RWPE1 (cell line): ENCODE results near the gene SH3RF3.

ENCODE experiments used
- CTCF ChIA-PET: fragments of 350-600 bp; sonication (Branson Sonifier 250); formaldehyde crosslinking; extraction: SDS; loops from one replicate; lab custom pipeline; 2021; lab: Yijun Ruan, JAX
- POLR2A ChIA-PET: fragments of 400-600 bp; formaldehyde crosslinking; extraction: SDS; loops from one replicate; lab custom pipeline; 2020; ENCODE audit warnings: antibody characterized with exemption; ENCODE audit not compliant: low non-redundant PET; lab: Yijun Ruan, JAX
- DNase-seq: peaks from one replicate; pipeline ENCODE4 v3.0.0; 2012; ENCODE audit warnings: low spot score
- H3K27ac ChIP-seq: fragments of 450-650 bp; 2 replicates; pipeline ENCODE4 v1.5.1; 2017
- TF ChIP-seq, protein P1 (sequence below): fragments of 450-650 bp; conservative IDR thresholded peaks from 2 replicates; pipeline ENCODE4 v1.5.1; 2017; ENCODE audit warnings: low read depth, mild to moderate bottlenecking

Gene SH3RF3

DNA sequence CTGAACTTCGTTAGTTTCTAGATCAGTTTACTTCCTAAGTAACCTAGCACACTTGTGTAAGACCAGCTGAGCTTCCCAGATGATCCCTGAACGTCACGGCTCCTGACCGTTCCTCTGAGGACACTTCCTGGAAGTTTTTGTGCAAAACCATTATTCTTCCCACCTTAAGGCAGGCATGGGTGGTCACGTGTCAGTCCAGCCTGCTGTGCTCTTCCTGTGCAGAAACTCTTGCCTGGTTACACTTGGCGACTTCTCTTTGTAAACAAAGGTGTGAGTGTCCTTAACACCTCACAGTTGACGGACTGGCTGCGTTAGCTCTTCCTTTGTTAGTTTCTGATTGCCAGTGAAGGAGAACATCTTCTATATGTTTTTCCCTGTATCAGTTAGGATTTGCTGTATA, 118.3 kb downstream of the SH3RF3 start:
- CTCF ChIA-PET, result no interaction called here
- TF ChIP-seq, protein P1, sequence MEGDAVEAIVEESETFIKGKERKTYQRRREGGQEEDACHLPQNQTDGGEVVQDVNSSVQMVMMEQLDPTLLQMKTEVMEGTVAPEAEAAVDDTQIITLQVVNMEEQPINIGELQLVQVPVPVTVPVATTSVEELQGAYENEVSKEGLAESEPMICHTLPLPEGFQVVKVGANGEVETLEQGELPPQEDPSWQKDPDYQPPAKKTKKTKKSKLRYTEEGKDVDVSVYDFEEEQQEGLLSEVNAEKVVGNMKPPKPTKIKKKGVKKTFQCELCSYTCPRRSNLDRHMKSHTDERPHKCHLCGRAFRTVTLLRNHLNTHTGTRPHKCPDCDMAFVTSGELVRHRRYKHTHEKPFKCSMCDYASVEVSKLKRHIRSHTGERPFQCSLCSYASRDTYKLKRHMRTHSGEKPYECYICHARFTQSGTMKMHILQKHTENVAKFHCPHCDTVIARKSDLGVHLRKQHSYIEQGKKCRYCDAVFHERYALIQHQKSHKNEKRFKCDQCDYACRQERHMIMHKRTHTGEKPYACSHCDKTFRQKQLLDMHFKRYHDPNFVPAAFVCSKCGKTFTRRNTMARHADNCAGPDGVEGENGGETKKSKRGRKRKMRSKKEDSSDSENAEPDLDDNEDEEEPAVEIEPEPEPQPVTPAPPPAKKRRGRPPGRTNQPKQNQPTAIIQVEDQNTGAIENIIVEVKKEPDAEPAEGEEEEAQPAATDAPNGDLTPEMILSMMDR, result no peak
- no peak for DNase-seq
- POLR2A ChIA-PET, result no interaction called here
- no peak overlapping the region for H3K27ac ChIP-seq

DNA sequence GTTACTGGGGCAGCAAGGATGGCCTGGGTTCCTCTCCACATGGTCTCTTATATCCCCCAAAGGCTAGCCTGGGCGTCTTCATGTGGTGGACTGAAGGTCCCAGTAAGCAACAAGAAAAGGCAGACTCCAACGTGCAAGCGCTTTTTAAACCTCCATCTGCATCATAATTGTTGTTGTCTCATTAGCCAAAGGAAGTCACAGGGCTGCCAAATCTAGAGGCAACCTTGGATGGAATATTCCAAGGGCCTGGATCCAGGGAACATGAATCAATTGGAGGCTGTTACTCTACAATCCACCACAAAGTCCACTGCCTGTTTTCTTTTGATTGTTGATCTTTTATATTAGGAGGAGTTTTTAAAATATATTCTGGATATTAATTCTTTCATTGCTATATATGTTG, 118.8 kb downstream of the SH3RF3 start:
- ChIA-PET CTCF (no interaction called here), POLR2A (no interaction called here)
- no peak overlapping the region for H3K27ac ChIP-seq
- TF ChIP-seq, protein P1, result no peak
- no peak for DNase-seq

DNA sequence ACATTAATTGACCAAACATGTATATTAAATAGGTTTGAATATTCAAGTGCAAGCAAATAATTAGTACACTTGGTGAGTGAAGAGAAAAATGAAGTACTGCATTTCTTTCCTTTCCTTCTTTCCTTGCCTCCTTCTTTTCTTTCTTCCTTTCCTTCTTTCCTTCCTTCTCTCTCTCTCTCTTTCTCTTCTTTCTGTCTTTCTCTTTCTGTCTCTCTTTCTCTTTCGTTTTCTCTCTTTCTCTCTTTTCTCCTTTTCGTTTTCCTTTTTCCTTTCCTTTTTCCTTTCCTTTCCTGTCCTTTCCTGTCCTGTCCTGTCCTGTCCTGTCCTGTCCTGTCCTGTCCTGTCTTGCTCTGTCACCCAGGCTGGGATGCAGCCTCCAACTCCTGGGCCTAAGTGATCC, 119.6 kb downstream of the SH3RF3 start:
- TF ChIP-seq, protein P1, result no peak
- no peak overlapping the region for H3K27ac ChIP-seq
- CTCF ChIA-PET, result no interaction called here
- DNase-seq, result no peak
- POLR2A ChIA-PET, result no interaction called here

DNA sequence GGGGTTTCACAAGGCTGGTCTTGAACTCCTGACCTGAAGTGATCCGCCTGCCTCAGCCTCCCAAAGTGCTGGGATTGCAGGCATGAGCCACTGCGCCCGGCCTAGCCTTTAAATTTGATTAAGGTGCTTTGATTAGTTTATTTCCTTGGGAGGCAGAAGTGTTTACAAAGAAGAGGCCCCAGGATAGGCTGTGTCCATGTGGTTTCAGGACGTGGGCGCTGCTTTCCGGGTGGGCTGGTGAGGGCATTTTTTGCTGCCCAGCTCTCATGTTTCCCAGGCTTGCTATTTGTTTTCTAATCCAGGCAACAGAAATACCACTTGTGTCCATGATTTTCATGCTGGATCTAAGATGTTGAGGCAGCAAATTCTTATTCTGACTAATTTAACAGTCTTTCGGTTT, 124.2 kb downstream of the SH3RF3 start:
- ChIA-PET CTCF (interaction anchor here (0.6 kb wide), 1 partner anchor 8 kb away, joined by 4 read pairs; no protein-coding TSS in a partner anchor), POLR2A (no interaction called here)
- H3K27ac ChIP-seq, result no peak overlapping the region
- no peak for DNase-seq
- TF ChIP-seq, protein P1, result no peak

DNA sequence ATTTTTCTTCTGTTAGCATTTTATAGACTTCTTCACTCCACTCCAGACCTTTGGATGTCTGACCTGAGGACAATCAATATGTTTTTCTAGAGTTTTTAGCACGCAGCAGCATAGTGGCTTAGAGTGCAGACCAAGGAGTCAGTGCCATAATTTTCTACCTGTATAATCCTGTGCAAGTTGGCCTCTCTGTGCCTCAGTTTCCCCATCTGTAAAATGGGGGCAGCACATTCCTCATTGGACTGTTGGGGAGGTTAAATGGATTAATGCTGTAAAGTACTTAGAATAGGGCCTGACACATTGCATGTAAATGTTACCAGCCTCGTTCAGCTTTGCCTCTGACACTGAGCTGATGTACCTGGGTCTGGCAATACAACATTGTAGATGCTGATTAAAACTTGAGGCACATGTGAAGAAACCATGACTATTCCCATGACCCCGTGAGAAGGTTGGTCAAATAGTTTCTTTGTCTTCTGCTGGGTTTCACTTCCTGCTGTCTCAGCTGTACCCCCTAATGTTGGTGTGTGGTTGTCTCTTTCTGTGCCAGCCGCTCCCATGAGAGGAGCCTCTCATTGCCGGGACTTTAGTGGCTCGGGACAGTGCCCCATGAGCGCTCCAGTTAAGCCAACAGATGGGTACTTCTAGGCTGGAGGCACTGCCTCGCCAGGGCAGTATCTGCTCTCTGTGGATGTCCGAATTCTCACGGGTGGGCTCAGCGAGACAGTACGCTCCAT, 125.3 kb downstream of the SH3RF3 start:
- TF ChIP-seq, protein P1, result no peak
- DNase-seq, result no peak
- no peak overlapping the region for H3K27ac ChIP-seq
- CTCF ChIA-PET, result no interaction called here
- POLR2A ChIA-PET, result no interaction called here

GRCh38 chr2:109255654-109256053, 126.6 kb downstream of the SH3RF3 start:
- DNase-seq, result no peak
- no peak overlapping the region for H3K27ac ChIP-seq
- ChIA-PET POLR2A (no interaction called here), CTCF (no interaction called here)
- TF ChIP-seq, protein P1, result no peak
